Endothelial cell (in vitro differentiated cells): ENCODE measurements around the gene MSH5. TPM values are rescaled to one million over a fixed set of nuclear protein-coding genes. Genes with fewer than 3 reads are reported as not detected.

ENCODE experiments used
- DNase-seq: peaks from one replicate; pipeline ENCODE4 v3.0.0; 2021; ENCODE audit warnings: low spot score
- H3K27ac Mint-ChIP-seq: one replicate; pipeline ENCODE4 v1.8.0; 2021; ENCODE audit warnings: mixed read lengths, inconsistent platforms; ENCODE audit not compliant: unreplicated experiment
- H3K27me3 Mint-ChIP-seq: one replicate; pipeline ENCODE4 v1.8.0; 2021; ENCODE audit warnings: mild to moderate bottlenecking, moderate library complexity, mixed read lengths, inconsistent platforms; ENCODE audit not compliant: unreplicated experiment
- H3K36me3 Mint-ChIP-seq: one replicate; pipeline ENCODE4 v1.8.0; 2021; ENCODE audit warnings: mild to moderate bottlenecking, low read depth, mixed read lengths, inconsistent platforms; ENCODE audit not compliant: unreplicated experiment
- H3K4me1 Mint-ChIP-seq: one replicate; pipeline ENCODE4 v1.8.0; 2021; ENCODE audit warnings: mild to moderate bottlenecking, mixed read lengths, inconsistent platforms; ENCODE audit not compliant: unreplicated experiment
- H3K4me3 Mint-ChIP-seq: one replicate; pipeline ENCODE4 v1.8.0; 2021; ENCODE audit warnings: mild to moderate bottlenecking, mixed read lengths, inconsistent platforms; ENCODE audit not compliant: unreplicated experiment
- H3K9me3 Mint-ChIP-seq: one replicate; pipeline ENCODE4 v1.8.0; 2021; ENCODE audit warnings: mixed read lengths, inconsistent platforms; ENCODE audit not compliant: unreplicated experiment
- CTCF ChIP-seq: fragments of 200-600 bp; sonication (generic); IDR thresholded peaks from one replicate; pipeline ENCODE4 v1.5.0; 2021; ENCODE audit warnings: antibody characterized with exemption; ENCODE audit not compliant: unreplicated experiment
- total RNA-seq: library from RNA; stranded (reverse); fragmentation: NEBNext Ultra II Directional; extraction: Animal tissue kit (Norgen Biotek cat#: 25700); gene quantifications from one replicate; pipeline ENCODE4 v1.2.1, GENCODE V29; 2021; ENCODE audit not compliant: unreplicated experiment

The MSH5 gene
- total RNA-seq, 1 donor from 2014 or later = 16.1 TPM

- Mint-ChIP-seq H3K4me3 (no peak overlapping the region), H3K9me3 (no peaks in the 10 kb centered on the region), H3K4me1 (no peaks in the 10 kb centered on the region), H3K27me3 (no peaks in the 10 kb centered on the region), H3K36me3 (no peaks in the 10 kb centered on the region), H3K27ac (no peak overlapping the region)
- no peak for TF ChIP-seq CTCF
- no peak for DNase-seq
Observed at GRCh38 chr6:31712296-31712695, 27.5 kb upstream of the MSH5 start.

- H3K36me3 Mint-ChIP-seq = no peaks in the 10 kb centered on the region
- H3K27me3 Mint-ChIP-seq = peaks cover 3% of the 10 kb centered on the region
- H3K4me1 Mint-ChIP-seq = no peaks in the 10 kb centered on the region
- H3K27ac Mint-ChIP-seq = no peak overlapping the region
- no peaks in the 10 kb centered on the region for H3K9me3 Mint-ChIP-seq
- TF ChIP-seq CTCF = no peak
- DNase-seq = no peak
- no peak overlapping the region for H3K4me3 Mint-ChIP-seq
Observed at GRCh38 chr6:31713465-31713864, 26.3 kb upstream of the MSH5 start.

GRCh38 chr6:31713991-31714684, 25.7 kb upstream of the MSH5 start:
- DNase-seq = no peak

GRCh38 chr6:31715022-31715958, 24.5 kb upstream of the MSH5 start, which contains the start of gene LY6G6D:
LY6G6D (plus strand) TSS chr6:31715348; CDS start chr6:31715356, 8 bp downstream.
- Mint-ChIP-seq H3K4me3 (no peak within 1 kb of the TSS), H3K27me3 (peaks cover 3% of the 10 kb centered on the region), H3K27ac (no peak within 1 kb of the TSS), H3K9me3 (no peaks in the 10 kb centered on the region), H3K36me3 (peaks cover 2% of the 10 kb centered on the region), H3K4me1 (no peaks in the 10 kb centered on the region)
- no peak for DNase-seq
- TF ChIP-seq CTCF = no peak

More at GRCh38 chr6:31713991-31714684, 25.7 kb upstream of the MSH5 start:
- no peak overlapping the region for H3K27ac Mint-ChIP-seq
- H3K27me3 Mint-ChIP-seq = peaks cover 3% of the 10 kb centered on the region
- TF ChIP-seq CTCF = no peak
- H3K4me1 Mint-ChIP-seq = no peaks in the 10 kb centered on the region
- no peaks in the 10 kb centered on the region for H3K36me3 Mint-ChIP-seq
- H3K4me3 Mint-ChIP-seq = no peak overlapping the region
- H3K9me3 Mint-ChIP-seq = no peaks in the 10 kb centered on the region
